ENCODE measurements around the gene SLC1A3. TPM values are rescaled to one million over a fixed set of nuclear protein-coding genes. Genes with fewer than 3 reads are reported as not detected.

Gene SLC1A3
- total RNA-seq, 1 donor from 2014 or later, result 43.5 TPM

- H3K27me3 ChIP-seq, result peaks cover 13% of the 10 kb centered on the region
- no peak overlapping the region for H3K27ac ChIP-seq
- no peak overlapping the region for H3K4me3 ChIP-seq
- no peaks in the 10 kb centered on the region for H3K9me3 ChIP-seq
- no peak for ATAC-seq
- TF ChIP-seq, protein P1, sequence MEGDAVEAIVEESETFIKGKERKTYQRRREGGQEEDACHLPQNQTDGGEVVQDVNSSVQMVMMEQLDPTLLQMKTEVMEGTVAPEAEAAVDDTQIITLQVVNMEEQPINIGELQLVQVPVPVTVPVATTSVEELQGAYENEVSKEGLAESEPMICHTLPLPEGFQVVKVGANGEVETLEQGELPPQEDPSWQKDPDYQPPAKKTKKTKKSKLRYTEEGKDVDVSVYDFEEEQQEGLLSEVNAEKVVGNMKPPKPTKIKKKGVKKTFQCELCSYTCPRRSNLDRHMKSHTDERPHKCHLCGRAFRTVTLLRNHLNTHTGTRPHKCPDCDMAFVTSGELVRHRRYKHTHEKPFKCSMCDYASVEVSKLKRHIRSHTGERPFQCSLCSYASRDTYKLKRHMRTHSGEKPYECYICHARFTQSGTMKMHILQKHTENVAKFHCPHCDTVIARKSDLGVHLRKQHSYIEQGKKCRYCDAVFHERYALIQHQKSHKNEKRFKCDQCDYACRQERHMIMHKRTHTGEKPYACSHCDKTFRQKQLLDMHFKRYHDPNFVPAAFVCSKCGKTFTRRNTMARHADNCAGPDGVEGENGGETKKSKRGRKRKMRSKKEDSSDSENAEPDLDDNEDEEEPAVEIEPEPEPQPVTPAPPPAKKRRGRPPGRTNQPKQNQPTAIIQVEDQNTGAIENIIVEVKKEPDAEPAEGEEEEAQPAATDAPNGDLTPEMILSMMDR (IDR thresholded peaks at IDR 0.05), result no peak
- peaks cover 16% of the 10 kb centered on the region for H3K4me1 ChIP-seq
- no peak for DNase-seq
- H3K36me3 ChIP-seq, result no peaks in the 10 kb centered on the region
- intact Hi-C loops (cut with DNase I), result no loop called here
Measured at GRCh38 chr5:36610621-36611020, 4.2 kb downstream of the SLC1A3 start.

DNA sequence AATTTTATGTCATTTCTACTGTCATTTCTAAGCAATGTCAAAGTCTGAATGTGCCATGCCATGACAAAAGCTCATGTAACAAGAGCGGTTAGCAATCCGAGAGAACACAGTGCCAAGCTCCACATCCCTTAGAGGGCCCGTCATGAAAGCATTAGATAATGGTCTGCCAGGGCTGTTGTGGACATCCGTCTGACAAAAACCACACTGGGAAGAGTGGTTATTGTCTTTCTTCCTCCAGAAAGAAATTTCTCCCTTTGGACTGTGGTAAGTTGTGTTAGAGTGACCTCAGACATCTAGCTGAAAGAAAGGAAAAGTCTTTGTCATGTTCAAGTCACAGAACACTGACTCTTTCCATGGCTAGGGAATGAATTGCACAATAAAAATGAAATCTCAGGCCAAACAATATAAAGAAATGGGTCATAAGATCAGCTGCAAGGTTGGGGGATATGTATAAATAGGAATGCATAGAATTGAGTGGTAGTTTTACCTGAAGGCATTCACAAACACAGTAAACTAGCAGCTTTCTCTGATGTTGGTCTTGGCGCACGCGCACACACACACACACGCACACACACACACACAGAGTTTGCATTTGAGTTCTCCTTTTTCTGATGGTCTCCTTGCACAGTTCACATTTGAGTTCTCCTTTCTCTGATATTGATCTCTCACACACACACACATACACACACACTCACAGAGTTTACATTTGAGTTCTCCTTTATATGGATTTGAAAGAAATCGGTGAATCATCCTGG lies 5.3 kb downstream of the SLC1A3 start:
- DNase-seq (no peak), ATAC-seq (no peak)
- H3K27me3 ChIP-seq, result peaks cover 13% of the 10 kb centered on the region
- TF ChIP-seq, protein P1 (IDR thresholded peaks at IDR 0.05), result no peak
- no peaks in the 10 kb centered on the region for H3K9me3 ChIP-seq
- no peak overlapping the region for H3K27ac ChIP-seq
- H3K4me3 ChIP-seq, result no peak overlapping the region
- H3K36me3 ChIP-seq, result no peaks in the 10 kb centered on the region
- intact Hi-C loops (cut with DNase I), result no loop called here
- H3K4me1 ChIP-seq, result peaks cover 16% of the 10 kb centered on the region

- Histone ChIP-seq H3K36me3 (no peaks in the 10 kb centered on the region), H3K4me1 (peaks cover 1% of the 10 kb centered on the region), H3K9me3 (no peaks in the 10 kb centered on the region), H3K27ac (no peak overlapping the region), H3K27me3 (peaks cover 4% of the 10 kb centered on the region), H3K4me3 (no peak overlapping the region)
- TF ChIP-seq, protein P1 (IDR thresholded peaks at IDR 0.05), result no peak
- intact Hi-C loops (cut with DNase I), result no loop called here
- DNase-seq, result no peak
- no peak for ATAC-seq
Measured at GRCh38 chr5:36613241-36613640, 6.8 kb downstream of the SLC1A3 start.

DNA sequence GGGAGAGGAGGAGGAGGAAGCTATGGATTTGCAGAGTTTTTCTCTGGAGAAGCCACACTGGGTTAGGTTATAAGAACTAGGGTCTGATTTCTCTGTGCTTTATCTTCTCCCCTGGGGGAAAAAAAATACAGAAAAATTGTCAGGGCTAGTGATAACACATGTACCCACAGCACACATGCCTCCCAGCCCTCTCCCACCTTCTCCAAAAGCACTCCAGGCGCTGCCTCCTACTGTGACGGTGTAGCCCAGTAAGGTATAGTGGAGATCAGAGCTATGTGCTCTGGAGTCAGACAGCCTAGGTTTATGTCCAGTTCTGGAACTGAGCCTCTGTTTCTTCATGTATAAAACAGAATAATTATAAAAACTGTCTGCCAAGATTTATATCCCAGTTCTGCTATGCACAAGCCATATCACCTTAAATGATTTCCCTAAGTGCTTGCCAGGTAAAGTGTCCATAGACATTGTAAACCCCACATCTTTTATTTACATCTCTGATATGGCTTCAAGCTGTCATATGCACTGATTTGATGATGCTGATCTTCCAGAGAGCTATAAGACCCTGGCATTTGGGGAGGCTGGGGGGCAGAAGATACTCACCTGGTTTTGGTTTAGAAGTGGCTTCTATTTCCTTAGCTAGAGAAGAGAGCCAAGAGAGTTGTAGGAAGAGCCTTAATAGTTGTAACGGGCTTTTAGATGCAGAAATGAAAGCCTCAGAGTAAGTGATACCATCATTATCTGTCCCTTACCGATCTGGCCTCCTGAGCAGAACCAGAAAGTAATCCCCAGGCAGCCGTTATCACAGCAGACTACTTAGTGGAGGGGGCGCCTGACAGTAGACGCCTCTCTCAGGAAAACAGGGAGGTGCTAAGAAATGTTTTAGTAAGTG lies 7.6 kb downstream of the SLC1A3 start:
- H3K9me3 ChIP-seq, result no peaks in the 10 kb centered on the region
- TF ChIP-seq, protein P1 (IDR thresholded peaks at IDR 0.05), result no peak
- no peak overlapping the region for H3K4me3 ChIP-seq
- ATAC-seq (no peak), DNase-seq (no peak)
- H3K27ac ChIP-seq, result no peak overlapping the region
- H3K36me3 ChIP-seq, result no peaks in the 10 kb centered on the region
- no peaks in the 10 kb centered on the region for H3K27me3 ChIP-seq
- no peaks in the 10 kb centered on the region for H3K4me1 ChIP-seq
- intact Hi-C loops (cut with DNase I), result no loop called here

DNA sequence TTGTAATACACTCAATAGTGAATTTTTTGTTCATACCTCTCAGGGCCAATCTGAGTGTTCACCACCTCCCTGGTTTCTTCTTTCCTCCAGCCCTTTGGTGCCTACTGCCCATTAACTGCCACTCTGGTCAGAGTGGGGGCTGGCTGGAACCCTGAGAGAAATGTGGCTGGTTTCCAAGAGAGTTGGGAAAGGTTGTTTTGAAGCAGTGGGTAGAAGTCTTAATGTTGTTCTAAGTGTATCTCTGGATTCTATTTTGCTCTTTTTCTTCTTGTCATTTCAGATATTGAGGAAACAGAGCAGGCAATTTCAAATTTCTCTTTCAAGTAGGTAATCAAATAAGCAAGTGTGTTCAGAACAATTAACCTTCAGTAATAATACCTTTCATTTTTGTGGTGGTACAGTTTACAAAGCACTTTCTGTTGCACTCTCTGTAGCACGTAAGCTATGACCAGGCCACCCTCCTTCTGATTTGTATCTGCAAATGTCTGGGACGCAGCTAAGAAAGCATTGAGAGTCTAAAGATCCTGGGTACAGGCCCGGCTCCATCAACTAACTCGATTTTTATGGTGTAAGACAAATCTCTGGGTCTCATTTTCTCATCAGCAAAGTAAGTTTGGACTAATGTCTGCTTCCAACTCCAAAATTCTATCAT lies 8.4 kb downstream of the SLC1A3 start:
- TF ChIP-seq, protein P1 (IDR thresholded peaks at IDR 0.05), result no peak
- no peaks in the 10 kb centered on the region for H3K27me3 ChIP-seq
- ATAC-seq (no peak), DNase-seq (no peak)
- H3K36me3 ChIP-seq, result no peaks in the 10 kb centered on the region
- H3K4me1 ChIP-seq, result no peaks in the 10 kb centered on the region
- H3K9me3 ChIP-seq, result no peaks in the 10 kb centered on the region
- no peak overlapping the region for H3K4me3 ChIP-seq
- H3K27ac ChIP-seq, result no peak overlapping the region
- intact Hi-C loops (cut with DNase I), result no loop called here

Data from upper lobe of right lung (tissue), 1 donor.